ENCODE measurements around the gene ZNF605. TPM values are rescaled to one million over a fixed set of nuclear protein-coding genes. Genes with fewer than 3 reads are reported as not detected.

The ZNF605 gene
- total RNA-seq, 1 experiment from 2014 or later = 19.3 TPM

- no peak overlapping the region for H2BK12ac ChIP-seq (ENCODE audit: insufficient read length, low read depth, low read length)
- no peak overlapping the region for H3K9ac ChIP-seq (ENCODE audit: extremely low read depth, insufficient read length, low read length)
- H2BK120ac ChIP-seq (ENCODE audit: low read depth, low read length, poor library complexity, severe bottlenecking) = no peak overlapping the region
- H3K4ac ChIP-seq (ENCODE audit: low read depth, low read length) = no peak overlapping the region
- H4K91ac ChIP-seq (ENCODE audit: insufficient read length, low read depth, low read length) = no peak overlapping the region
- no peak overlapping the region for H3K23ac ChIP-seq (ENCODE audit: insufficient read length, low read depth, low read length)
- no peak overlapping the region for H4K8ac ChIP-seq (replicated peaks; ENCODE audit: insufficient read length, low read depth, low read length)
- DNase-seq = no peak
- no peak overlapping the region for H3K18ac ChIP-seq (ENCODE audit: insufficient read length, low read depth, low read length)
- no CpG with 5 or more reads among the region's 18 CpGs for WGBS (ENCODE audit: extremely low coverage, insufficient read length, low lambda C conversion rate)
- peaks cover 5% of the 10 kb centered on the region; the same call in 1 of the 2 replicates for H3K79me2 ChIP-seq (ENCODE audit: insufficient read depth, low read length)
- no peaks in the 10 kb centered on the region for H3K79me1 ChIP-seq (ENCODE audit: insufficient read depth, low read depth, low read length, poor library complexity, severe bottlenecking)
- no peak for TF ChIP-seq CTCF (conservative IDR thresholded peaks at IDR 0.05)
- no peaks in the 10 kb centered on the region for H3K27me3 ChIP-seq (ENCODE audit: insufficient read depth, low read length)
- no peak overlapping the region for H3K4me2 ChIP-seq (ENCODE audit: insufficient read depth, insufficient read length, low read length)
- peaks cover 42% of the 10 kb centered on the region for H3K9me3 ChIP-seq (ENCODE audit: control insufficient read depth, low read depth, low read length)
- Mint-ChIP-seq H3K4me3 (no peak overlapping the region), H3K9me3 (peaks cover 56 to 66% of the 10 kb centered on the region in 2 experiments), H3K27ac (no peak overlapping the region; a peak in 1 of 7 replicates), H3K27me3 (ENCODE audit: low read depth) (peaks cover 2% of the 10 kb centered on the region), H3K4me1 (peaks cover 11 to 12% of the 10 kb centered on the region in 2 experiments), H3K36me3 (ENCODE audit: insufficient read depth in 1 of 3, low read depth in 3 of 3) (peaks cover 46 to 54% (median 52%) of the 10 kb centered on the region in 3 experiments)
- H4K5ac ChIP-seq (ENCODE audit: insufficient read length, low read depth, low read length) = no peak overlapping the region
- no peak overlapping the region for H3K27ac ChIP-seq (ENCODE audit: insufficient read length, low read depth, low read length)
- H3K14ac ChIP-seq (ENCODE audit: insufficient read depth, low read length) = no peak overlapping the region
- no peak overlapping the region for H3T11ph ChIP-seq (ENCODE audit: low read length)
- H3K23me2 ChIP-seq (ENCODE audit: insufficient read length, low read depth, low read length, poor library complexity, severe bottlenecking) = peaks cover 2% of the 10 kb centered on the region
- H4K20me1 ChIP-seq (ENCODE audit: control insufficient read depth, insufficient read depth, insufficient read length) = no peaks in the 10 kb centered on the region
- H2AFZ ChIP-seq (ENCODE audit: low read length) = no peak overlapping the region
- H2AK5ac ChIP-seq (ENCODE audit: insufficient read length, low read length) = no peak overlapping the region
- no peak overlapping the region for H3K56ac ChIP-seq (ENCODE audit: insufficient read length, low read depth, low read length)
- H3K4me1 ChIP-seq (ENCODE audit: insufficient read depth, low read length) = no peaks in the 10 kb centered on the region
- H2BK5ac ChIP-seq (ENCODE audit: insufficient read length, low read length) = no peak overlapping the region
- no peak overlapping the region for H2BK15ac ChIP-seq (ENCODE audit: low read depth, low read length)
- no peak overlapping the region for H2BK20ac ChIP-seq (ENCODE audit: low read depth, low read length, poor library complexity, severe bottlenecking)
Measured at GRCh38 chr12:132952371-132953162, 3.5 kb downstream of the ZNF605 start.
